ENCODE data around the gene GLI2.

- no peak for TF ChIP-seq CTCF (IDR thresholded peaks at IDR 0.05; ENCODE audit: low read depth, low read length)
- no peak for TF ChIP-seq MAX (IDR thresholded peaks at IDR 0.05; ENCODE audit: low read depth, low read length)
These were observed 39.5 kb downstream of the GLI2 start for GRCh38 chr2:120775194-120775593.

All from NB4 (cell line).